OCI-LY7 (cell line): ENCODE measurements around the gene SLC4A5.

Source experiments
- EZH2phosphoT487 ChIP-seq: fragments of 200-600 bp; sonication (generic); IDR thresholded peaks from 2 replicates; pipeline ENCODE4 v1.6.1; 2018; ENCODE audit warnings: low read depth, borderline replicate concordance, mild to moderate bottlenecking, mixed run types, antibody characterized with exemption, low read length, moderate library complexity, mixed read lengths
- TF ChIP-seq, protein P1 (sequence below): fragments of 200-600 bp; sonication (generic); conservative IDR thresholded peaks from 2 replicates; pipeline ENCODE4 v1.5.1; 2014; ENCODE audit warnings: mild to moderate bottlenecking, antibody characterized with exemption, low read length, moderate library complexity, mixed read lengths

DNA sequence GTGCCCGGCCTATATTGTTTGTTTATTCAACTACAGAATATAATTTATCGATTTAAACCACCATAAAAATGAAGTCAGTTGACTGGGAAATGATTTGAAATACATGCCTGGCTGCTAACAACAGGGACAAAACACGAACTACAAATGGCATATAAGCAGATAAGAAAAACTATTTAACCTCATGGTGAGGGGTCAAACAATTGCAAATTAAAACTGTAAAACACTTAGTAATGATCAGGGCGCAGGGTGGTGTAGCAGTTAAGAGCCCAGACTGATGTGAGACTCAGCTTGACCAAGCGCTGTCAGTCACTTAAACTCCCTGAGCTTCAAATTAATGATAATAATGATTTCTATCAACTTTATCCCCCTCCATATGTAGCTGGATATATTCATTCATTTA, 138.1 kb downstream of the SLC4A5 start:
- TF ChIP-seq, protein P1, sequence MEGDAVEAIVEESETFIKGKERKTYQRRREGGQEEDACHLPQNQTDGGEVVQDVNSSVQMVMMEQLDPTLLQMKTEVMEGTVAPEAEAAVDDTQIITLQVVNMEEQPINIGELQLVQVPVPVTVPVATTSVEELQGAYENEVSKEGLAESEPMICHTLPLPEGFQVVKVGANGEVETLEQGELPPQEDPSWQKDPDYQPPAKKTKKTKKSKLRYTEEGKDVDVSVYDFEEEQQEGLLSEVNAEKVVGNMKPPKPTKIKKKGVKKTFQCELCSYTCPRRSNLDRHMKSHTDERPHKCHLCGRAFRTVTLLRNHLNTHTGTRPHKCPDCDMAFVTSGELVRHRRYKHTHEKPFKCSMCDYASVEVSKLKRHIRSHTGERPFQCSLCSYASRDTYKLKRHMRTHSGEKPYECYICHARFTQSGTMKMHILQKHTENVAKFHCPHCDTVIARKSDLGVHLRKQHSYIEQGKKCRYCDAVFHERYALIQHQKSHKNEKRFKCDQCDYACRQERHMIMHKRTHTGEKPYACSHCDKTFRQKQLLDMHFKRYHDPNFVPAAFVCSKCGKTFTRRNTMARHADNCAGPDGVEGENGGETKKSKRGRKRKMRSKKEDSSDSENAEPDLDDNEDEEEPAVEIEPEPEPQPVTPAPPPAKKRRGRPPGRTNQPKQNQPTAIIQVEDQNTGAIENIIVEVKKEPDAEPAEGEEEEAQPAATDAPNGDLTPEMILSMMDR = no peak
- no peak for TF ChIP-seq EZH2phosphoT487
